GF-D8 (cell line): Measurements from ENCODE around the gene PLEKHG4B.
"Not testable (repeated sequence)": the region's sequence is repeated elsewhere in the genome, so short reads cannot be mapped to it uniquely, and the experiment has no call there.

Experiments used
- DNase-seq: peaks from one replicate; lab custom pipeline; 2025; lab: John Stamatoyannopoulos, UW

PLEKHG4B gene

GRCh38 chr5:158807-159447, 67.0 kb downstream of the PLEKHG4B start:
- DNase-seq = no peak

- DNase-seq = no peak
Observed at GRCh38 chr5:159448-160172, 67.6 kb downstream of the PLEKHG4B start.

- no peak for DNase-seq
Observed at GRCh38 chr5:160173-160510, 68.2 kb downstream of the PLEKHG4B start.

- no peak for DNase-seq
Observed at GRCh38 chr5:160921-161802, 69.2 kb downstream of the PLEKHG4B start.

GRCh38 chr5:161803-162110, 69.8 kb downstream of the PLEKHG4B start:
- DNase-seq = no peak

GRCh38 chr5:162190-162564, 70.2 kb downstream of the PLEKHG4B start:
- no peak for DNase-seq

- DNase-seq = no peak
Observed at GRCh38 chr5:162565-163337, 70.8 kb downstream of the PLEKHG4B start.

GRCh38 chr5:163338-163620, 71.3 kb downstream of the PLEKHG4B start:
- DNase-seq = no peak

- no peak for DNase-seq
Observed at GRCh38 chr5:163841-164240, 71.9 kb downstream of the PLEKHG4B start.

GRCh38 chr5:164244-164643, 72.3 kb downstream of the PLEKHG4B start:
- DNase-seq = no peak

GRCh38 chr5:164783-165182, 72.8 kb downstream of the PLEKHG4B start:
- DNase-seq = not testable (repeated sequence)

GRCh38 chr5:166441-167372, 74.7 kb downstream of the PLEKHG4B start:
- DNase-seq = no peak

- no peak for DNase-seq
Observed at GRCh38 chr5:167511-167910, 75.5 kb downstream of the PLEKHG4B start.

GRCh38 chr5:167982-168660, 76.2 kb downstream of the PLEKHG4B start:
- no peak for DNase-seq

GRCh38 chr5:169071-169727, 77.2 kb downstream of the PLEKHG4B start:
- DNase-seq = no peak

- no peak for DNase-seq
Observed at GRCh38 chr5:169728-170094, 77.7 kb downstream of the PLEKHG4B start.

- DNase-seq = no peak
Observed at GRCh38 chr5:170971-171800, 79.2 kb downstream of the PLEKHG4B start.

GRCh38 chr5:171801-172331, 79.9 kb downstream of the PLEKHG4B start:
- no peak for DNase-seq

GRCh38 chr5:172421-172820, 80.5 kb downstream of the PLEKHG4B start:
- DNase-seq = no peak
